HEK293T (cell line): ENCODE measurements around the gene HSPG2.

Experiments
- ARNT ChIP-seq: fragments of 450-650 bp; IDR thresholded peaks from 2 replicates; pipeline ENCODE4 v1.6.1; 2017; ENCODE audit warnings: mild to moderate bottlenecking
- BHLHE40 ChIP-seq: fragments of 450-650 bp; IDR thresholded peaks from 2 replicates; pipeline ENCODE4 v1.6.1; 2016; ENCODE audit warnings: mild to moderate bottlenecking, moderate library complexity, borderline replicate concordance
- CTBP1 ChIP-seq: fragments of 450-650 bp; IDR thresholded peaks from 2 replicates; pipeline ENCODE4 v1.6.1; 2016; ENCODE audit warnings: borderline replicate concordance
- ELF4 ChIP-seq: fragments of 450-650 bp; IDR thresholded peaks from 2 replicates; pipeline ENCODE4 v1.6.1; 2017; ENCODE audit warnings: antibody characterized with exemption
- FOXA1 ChIP-seq: fragments of 450-650 bp; IDR thresholded peaks from 2 replicates; pipeline ENCODE4 v1.6.1; 2016; ENCODE audit warnings: mild to moderate bottlenecking
- FOXK2 ChIP-seq: fragments of 450-650 bp; IDR thresholded peaks from 2 replicates; pipeline ENCODE4 v1.6.1; 2016; ENCODE audit warnings: mild to moderate bottlenecking
- FOXM1 ChIP-seq: fragments of 450-650 bp; IDR thresholded peaks from 2 replicates; pipeline ENCODE4 v1.6.1; 2017; ENCODE audit warnings: mild to moderate bottlenecking, borderline replicate concordance
- HDGF ChIP-seq: fragments of 450-650 bp; IDR thresholded peaks from 2 replicates; pipeline ENCODE4 v1.6.1; 2017; ENCODE audit warnings: antibody characterized with exemption, borderline replicate concordance
- L3MBTL2 ChIP-seq: fragments of 450-650 bp; conservative IDR thresholded peaks from 2 replicates; pipeline ENCODE4 v1.6.1; 2016; ENCODE audit warnings: mild to moderate bottlenecking
- LEF1 ChIP-seq: fragments of 450-650 bp; IDR thresholded peaks from 2 replicates; pipeline ENCODE4 v1.6.1; 2017; ENCODE audit warnings: mild to moderate bottlenecking, borderline replicate concordance
- NFRKB ChIP-seq: fragments of 450-650 bp; IDR thresholded peaks from 2 replicates; pipeline ENCODE4 v1.6.1; 2016; ENCODE audit warnings: mild to moderate bottlenecking, moderate library complexity
- SP1 ChIP-seq: fragments of 450-650 bp; IDR thresholded peaks from 2 replicates; pipeline ENCODE4 v1.6.1; 2017
- SUZ12 ChIP-seq: fragments of 450-650 bp; IDR thresholded peaks from 2 replicates; pipeline ENCODE4 v1.6.1; 2016; ENCODE audit warnings: mild to moderate bottlenecking
- TARDBP ChIP-seq: fragments of 450-650 bp; IDR thresholded peaks from 2 replicates; pipeline ENCODE4 v1.6.1; 2016

- TF ChIP-seq FOXA1 (no peak), BHLHE40 (no peak), ARNT (no peak), HDGF (no peak), SP1 (no peak), FOXM1 (no peak), SUZ12 (no peak), L3MBTL2 (no peak), CTBP1 (no peak), LEF1 (no peak), NFRKB (no peak), FOXK2 (no peak), ELF4 (no peak), TARDBP (no peak)
These were observed 51.7 kb downstream of the HSPG2 start for GRCh38 chr1:21885236-21886037.
